OCI-LY7 (cell line): ENCODE results near the gene SDR39U1.

Experiments used
- CTCF ChIP-seq: fragments of 200-600 bp; sonication (generic); conservative IDR thresholded peaks from 2 replicates; pipeline ENCODE4 v1.5.1; 2014; ENCODE audit warnings: mild to moderate bottlenecking, antibody characterized with exemption, low read length, moderate library complexity, mixed read lengths
- EZH2phosphoT487 ChIP-seq: fragments of 200-600 bp; sonication (generic); IDR thresholded peaks from 2 replicates; pipeline ENCODE4 v1.6.1; 2018; ENCODE audit warnings: low read depth, borderline replicate concordance, mild to moderate bottlenecking, mixed run types, antibody characterized with exemption, low read length, moderate library complexity, mixed read lengths

GRCh38 chr14:24440606-24441399 lies 1.8 kb downstream of the SDR39U1 start:
- TF ChIP-seq CTCF, result no peak
- no peak for TF ChIP-seq EZH2phosphoT487
